Mesenteric fat pad (tissue), 1 donor: ENCODE data around the gene EMX1. TPM values are rescaled to one million over a fixed set of nuclear protein-coding genes. Genes with fewer than 3 reads are reported as not detected.

ENCODE experiments used
- DNase-seq: peaks from one replicate; pipeline ENCODE4 v3.0.0-alpha.2; 2020; ENCODE audit warnings: low spot score
- total RNA-seq: library from RNA; stranded (reverse); fragmentation: NEBNext Ultra II Directional; extraction: Animal tissue kit (Norgen Biotek cat#: 25700); gene quantifications from one replicate; pipeline ENCODE4 v1.2.1, GENCODE V29; 2021
- donor health status: DM: yes; HTN: yes; CAD: no.

EMX1 gene
- total RNA-seq, 1 donor from 2014 or later = not detected

DNA sequence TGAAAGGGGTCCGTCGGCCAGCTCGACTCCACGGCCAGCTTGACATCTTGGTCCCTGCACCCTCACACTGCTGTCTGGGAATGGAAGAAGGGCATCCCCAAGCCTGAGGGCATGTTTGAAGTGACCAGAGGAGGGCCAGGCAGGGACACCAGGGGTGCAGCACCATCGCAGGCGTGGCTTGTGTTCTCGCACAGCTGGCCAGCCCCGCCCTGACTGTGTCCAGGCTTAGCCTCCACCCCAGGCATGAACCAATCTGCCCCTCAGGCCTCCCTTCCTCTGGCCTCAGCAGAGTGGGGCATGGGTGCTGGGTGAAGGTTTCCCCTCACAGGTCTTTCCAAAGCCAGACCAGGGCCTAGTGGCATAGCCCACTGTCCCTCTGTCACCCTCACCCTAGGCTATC, 25.0 kb downstream of the EMX1 start:
- DNase-seq = no peak

DNA sequence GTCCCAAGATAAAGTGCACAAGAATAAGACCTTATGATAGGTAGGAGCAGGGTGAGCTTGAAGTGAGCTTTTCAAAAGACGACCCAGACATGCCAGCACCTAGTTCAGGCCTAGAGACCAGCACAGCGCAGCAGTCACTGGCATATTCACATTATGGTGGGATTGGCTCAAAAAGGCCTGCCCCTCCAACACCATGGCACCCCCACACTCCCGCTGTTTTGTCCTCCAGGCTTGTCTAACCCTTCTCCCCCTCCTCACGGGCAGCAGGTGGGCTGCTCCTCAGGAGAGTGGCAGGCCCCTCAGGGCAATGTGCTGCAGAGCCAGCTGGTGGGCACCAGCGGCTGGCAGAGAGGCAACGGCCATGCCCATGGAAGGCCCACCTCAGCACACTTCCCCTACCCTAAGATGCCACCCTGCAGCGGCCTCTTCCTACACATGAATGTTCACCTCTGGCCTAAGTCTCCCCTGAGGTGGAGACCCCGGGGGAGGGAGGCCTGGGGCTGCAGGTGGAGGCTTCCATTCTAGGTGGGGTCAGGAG, 25.6 kb downstream of the EMX1 start:
- no peak for DNase-seq

DNA sequence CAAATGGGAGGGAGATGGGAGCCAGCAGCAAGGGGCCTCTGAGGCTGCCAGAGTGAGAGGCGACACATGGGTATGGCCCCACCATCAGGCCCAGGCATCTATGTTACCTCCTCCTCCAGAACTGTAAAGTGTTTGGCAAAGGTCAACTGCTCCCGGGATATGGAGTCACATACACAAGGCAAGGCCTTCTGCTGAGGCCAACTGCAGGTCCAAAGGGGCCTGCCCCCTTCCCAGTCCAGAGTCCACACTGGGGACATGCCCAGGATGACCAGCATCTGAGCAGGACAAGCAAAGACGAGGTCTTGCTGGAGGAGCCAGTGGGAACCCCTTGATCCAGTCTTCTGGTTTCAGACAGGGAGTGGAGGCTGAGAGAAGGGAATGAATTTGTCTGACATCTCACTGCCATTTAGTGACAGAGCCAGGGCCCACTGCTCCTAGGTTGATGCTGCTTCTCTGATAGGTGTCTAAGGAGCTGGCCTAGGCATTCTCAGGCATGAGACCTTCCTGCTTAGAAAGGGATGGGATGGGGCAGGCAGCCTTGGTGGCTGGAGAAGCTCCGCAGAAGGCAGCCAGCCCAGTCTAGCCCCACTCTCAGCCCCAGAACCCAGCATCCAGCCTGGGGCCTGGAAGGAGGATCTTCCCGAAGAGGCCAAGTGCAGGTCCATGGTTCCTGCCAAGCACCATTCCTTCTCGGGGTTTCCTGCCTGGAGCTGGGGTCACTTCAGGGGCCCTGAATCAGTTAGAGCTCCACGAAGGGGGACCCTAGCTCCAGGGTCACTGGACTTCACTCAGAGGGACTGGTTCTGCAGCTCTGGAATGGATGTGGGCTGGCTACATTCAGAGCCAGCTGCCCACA, 26.4 kb downstream of the EMX1 start:
- DNase-seq = no peak

DNA sequence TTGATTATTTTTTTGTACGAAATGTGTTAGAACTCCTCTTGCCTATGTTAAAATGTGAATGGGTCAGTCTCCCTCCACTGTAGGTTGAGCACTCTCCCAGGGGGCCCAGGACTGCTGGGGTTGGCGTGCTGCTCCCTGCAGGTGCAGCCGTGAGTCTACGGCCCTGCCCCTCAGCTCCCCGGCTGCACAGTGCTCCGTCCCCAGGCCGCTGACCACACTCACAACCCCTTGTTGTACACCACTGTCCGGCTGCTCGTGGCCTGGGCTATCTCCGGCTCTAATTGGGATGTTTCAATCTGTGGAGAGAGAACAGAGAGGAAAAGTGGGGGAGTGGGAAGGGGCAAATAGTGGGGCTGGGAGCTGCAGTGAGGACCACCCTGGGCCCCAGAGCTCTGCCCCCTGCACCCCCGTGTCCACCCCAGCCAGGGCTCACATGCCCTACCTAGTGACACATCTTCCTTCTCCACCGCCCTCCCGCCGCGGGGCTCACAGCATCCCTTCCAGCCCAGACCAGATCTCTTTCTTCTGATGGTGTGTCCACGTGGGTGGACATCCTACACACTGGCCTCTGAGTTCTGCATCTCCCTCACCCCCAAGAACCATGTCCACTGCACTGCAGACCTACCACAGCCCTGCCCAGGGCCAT, 27.6 kb downstream of the EMX1 start:
- DNase-seq = no peak

DNA sequence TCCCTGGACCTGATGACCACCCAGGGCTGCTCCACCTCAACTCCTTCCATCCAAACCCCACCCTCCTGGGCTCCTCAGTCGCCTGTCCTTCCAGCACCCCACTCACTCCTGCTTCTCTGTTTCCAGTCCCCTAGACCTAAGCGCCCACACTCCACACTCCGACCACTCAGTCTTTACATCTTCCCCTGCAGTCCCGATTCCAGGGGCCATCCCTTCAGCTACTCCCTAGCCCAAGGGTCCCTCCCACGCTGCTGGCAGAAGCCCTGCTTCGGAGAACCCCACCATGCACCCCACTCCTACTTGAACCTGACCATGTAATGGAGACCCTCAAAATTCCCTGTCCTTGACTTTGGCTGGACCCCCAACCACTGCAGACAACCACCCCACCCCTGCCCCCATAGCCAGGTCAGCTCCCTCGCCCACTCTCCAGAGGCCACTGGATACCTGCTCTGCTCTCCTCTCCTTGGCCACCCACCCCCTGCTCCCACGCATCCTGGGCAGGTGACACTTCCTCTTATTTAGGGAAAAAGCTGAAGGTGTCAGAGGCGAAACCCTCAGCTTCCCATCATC, 28.2 kb downstream of the EMX1 start:
- DNase-seq = no peak

DNA sequence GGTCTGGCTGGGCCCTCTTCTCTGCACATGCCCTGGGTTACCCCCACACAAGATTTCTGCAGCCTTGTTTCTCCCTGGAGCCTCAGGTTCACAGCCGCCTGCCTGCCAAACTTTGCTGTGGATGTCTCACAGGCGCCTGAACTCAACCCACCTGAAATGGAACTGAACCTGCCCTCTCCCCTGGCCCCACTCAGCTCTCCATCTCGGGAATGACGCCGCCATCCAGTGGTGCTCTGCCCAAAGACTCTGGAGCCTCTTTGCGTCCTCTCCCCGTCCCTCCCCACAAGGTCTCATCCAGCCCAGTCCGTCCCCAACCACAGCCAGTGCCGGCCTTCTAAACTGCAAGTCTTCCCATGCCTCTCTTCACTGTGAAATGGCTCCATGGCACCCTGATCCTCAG, 29.1 kb downstream of the EMX1 start:
- no peak for DNase-seq

DNA sequence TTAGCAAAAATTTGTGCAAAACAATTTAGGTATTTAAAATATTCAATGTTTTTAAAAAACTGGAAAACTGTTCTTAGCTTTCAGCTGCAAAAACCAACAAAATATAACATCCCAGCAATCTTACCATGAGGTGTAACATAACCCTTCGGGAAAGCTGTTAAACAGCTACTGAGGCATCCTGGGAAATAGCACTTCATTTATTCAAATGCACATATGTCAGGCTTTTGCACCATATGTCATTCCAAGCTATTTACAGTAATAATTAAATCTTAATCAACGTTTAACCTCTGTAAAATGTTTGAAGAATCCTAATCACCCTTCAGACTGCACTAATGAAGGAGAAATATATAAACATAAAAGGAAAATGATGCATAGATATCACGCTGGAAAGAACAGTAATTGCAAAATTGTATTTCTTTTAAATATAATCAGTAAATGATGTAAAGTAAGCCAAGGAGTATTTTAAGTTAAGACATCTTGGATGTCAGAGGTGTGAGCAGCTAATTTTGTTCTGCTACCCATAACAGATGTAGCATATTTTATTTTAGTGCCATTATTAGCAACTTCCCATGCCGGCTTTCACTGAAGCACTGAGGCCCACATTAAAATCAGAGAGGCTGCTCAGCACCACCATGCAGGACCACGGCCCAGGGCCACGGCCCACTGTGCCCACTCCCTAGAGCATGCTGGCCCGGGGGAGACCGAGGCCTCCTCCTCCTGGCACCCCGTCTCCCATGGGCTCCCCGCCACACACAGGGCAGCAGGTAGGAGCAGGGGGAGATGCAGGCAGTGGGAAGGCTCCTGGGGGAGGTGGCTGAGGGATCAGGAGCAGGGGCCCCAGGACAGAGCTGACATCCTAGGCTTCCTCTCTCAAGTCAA, 30.9 kb downstream of the EMX1 start:
- no peak for DNase-seq

DNA sequence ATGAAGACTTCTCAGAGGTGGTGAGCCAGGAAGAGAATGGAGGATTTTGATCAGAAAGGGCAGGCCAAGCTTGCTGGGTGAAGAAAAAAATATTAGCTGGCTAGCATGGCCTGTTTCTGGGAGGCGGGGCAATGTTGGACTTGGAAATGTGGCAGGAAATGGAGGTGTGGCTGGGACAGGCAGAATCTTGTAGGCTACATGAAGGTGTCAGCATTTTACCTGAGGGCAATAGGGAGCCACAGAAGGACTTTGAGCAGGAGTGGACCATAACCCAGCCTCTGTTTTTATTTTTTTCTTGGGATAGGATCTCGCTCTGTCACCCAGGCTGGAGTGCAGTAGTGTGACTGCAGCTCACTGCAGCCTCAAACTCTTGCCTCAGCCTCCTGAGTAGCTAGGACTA, 31.7 kb downstream of the EMX1 start:
- DNase-seq = no peak

DNA sequence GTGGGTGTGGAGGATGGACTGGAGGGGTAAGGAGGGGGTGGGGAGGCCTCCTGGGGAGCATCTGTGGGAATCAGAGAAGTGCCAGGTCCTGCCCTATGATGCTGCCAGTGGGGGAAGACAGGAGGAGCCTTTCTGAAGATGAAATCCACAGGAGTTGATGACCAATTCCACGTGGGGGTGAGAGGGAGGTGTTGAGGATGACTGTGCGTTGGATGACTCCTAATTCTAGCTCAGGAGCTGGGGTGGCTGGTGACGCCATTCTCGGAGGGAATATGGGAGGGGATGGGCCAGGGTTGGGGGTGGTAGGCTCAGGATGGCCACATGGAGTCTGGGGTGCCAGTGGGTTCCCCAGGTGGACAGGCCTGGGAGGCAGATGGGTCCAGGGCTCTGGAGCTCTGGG, 32.3 kb downstream of the EMX1 start:
- DNase-seq = no peak

DNA sequence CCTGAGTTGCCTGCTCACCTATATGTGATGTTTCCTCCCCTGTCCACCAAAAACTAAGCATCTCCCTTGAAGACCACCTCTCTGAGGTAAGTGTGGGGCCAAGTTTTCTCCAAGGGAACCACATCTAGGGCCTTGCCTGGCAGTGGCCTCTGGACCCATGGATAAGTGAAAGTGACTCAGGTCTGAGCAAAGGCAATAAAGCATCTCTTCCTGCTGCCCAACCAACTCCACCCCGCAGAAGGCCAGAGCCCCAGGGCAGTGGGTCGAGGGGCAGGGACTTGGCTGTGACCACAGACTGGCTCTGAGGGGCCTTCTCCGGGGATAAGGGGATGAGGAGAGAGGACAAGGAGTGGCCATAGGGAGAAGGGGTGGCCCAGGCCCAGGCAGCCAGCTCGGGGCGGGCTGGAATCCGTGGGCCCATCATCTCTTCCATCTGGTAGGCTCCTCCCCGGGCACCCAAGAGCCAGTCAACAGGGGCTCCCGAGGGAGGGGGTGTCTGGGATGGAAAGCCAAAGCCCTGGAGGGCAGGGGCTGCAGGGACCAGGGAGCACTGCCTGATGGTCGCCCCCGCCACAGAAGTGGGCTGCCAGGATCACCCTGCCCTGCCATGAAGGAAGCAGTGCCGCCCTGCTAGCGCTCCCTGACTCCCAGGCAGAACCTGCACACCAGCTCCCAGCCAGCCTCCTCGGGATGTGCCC, 33.4 kb downstream of the EMX1 start:
- DNase-seq = no peak

DNA sequence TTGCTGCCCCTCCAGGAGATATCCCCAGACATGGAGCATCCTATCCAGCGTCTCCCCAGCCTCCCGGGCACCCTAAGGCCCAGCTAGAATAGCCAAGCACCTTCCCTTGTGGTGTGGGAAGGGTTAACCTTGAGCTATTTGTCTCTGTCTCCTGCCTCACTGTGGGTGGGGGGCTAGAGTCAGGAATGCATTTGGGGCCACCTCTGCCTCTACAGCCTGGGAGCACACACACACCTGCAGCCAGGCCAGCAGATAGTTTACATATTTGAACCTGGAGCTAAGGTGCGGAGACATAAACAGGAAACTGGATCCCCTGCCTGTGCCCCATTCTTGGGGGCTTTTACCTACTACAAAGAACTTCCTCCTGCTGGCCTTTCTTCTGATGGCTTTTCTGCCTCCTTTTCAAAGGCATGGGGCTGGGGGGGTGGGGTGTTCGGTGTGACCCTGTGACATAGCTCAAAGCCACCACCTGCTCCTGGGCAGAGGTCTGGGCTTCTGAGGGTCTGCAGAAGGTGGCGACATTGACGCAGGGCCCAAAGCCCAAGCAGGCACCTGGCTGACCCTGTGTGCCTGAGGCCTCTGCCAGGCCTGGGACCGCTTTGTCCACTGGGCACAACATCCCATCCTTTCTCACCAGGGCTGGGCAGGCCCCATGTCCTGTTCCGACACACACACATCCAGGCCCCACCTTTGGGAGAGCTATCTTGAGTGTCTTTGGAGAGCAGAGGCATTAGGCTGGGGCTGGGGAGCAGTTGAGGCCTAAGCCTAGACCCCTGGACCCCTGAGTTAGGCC, 34.2 kb downstream of the EMX1 start:
- no peak for DNase-seq

DNA sequence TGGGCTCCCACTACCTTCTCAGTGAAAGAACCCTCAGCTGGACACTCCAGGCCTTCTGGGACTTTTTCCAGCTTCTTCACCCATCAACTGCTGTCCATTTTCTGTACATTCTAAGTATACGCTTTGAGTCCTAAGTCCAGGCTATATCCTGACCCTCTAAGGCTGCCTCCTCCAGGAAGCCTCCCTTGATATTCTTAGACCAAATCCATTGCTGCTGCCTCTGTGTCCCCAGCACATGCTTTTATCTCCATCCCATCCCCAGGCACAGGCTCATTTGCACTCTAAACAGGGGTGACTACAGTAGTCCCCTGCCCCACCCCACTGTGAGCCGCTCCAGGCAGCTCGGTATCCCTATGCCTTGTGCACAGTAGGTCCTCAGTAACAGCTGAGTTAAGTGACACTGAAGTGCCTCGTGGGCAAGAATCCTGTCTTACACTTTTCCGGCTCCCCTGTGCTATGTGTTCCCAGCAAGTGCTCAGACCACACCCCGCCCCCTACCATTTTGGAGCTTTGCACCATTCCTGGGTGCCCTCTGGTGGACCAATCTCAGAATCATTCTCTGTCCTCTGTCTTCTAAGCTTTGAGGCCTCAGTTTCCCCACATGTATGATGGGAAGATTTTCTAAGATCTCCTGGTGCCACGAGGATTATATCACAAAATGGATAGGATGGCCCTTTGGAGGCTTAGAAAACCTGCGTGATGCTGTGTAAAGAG, 34.9 kb downstream of the EMX1 start:
- DNase-seq = no peak

DNA sequence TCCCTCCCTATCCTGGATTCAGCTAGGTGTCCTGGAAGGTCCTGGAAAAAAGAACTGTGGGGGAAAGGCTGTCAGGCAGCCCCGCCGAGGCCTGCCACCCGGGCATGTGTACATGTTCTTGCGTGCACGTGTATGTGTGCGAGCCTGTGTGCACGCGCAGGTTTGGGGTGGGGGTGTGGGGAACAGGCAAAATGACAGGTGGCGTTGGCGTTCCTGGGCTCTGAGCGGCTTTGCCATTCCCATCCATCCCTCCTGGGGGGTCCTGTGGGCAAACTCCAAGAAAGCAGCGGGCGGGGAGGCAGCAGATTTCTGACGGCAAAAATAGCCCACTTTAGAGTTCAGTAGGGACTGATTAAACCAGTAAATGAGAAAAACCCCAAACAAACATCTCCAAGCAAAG, 35.6 kb downstream of the EMX1 start:
- no peak for DNase-seq

DNA sequence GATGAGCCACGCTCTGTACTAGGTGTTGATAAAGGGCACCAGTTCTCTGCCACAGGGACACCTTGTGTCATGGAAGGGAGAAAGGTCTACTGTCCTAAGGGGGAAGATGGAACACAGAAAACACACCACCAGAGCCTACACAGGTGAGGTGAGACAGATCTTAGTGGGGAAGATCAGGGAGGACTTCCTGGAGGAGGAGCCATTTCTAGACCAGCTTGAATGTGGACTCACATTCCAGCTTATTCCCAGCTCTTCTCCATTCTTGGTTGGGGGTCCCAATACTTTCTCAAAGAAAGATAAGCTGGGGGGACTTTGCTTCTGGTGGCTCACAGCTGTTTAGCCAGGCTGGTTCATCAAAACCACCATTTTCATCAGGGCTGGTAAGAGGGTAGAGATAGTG, 36.2 kb downstream of the EMX1 start:
- DNase-seq = no peak

DNA sequence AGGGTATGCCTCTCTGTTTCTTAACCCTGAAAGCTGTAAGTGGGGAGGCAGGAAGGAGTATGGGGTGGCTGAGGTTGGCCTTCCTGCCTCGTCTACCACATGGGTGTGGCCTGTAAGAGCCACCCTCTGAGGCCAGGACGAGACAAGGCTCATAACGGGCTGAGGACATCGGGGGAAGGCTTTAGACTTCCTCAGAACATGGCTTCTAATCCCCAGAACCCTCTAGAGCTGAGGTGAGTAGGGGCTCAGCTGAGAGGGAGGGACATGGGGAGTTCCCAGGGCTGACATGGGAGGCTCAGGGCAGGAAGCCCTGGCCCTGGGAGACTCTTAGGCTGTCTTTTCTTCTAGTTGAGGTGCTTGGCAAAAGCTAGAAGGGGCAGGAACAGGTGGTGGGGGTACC, 36.7 kb downstream of the EMX1 start:
- no peak for DNase-seq

DNA sequence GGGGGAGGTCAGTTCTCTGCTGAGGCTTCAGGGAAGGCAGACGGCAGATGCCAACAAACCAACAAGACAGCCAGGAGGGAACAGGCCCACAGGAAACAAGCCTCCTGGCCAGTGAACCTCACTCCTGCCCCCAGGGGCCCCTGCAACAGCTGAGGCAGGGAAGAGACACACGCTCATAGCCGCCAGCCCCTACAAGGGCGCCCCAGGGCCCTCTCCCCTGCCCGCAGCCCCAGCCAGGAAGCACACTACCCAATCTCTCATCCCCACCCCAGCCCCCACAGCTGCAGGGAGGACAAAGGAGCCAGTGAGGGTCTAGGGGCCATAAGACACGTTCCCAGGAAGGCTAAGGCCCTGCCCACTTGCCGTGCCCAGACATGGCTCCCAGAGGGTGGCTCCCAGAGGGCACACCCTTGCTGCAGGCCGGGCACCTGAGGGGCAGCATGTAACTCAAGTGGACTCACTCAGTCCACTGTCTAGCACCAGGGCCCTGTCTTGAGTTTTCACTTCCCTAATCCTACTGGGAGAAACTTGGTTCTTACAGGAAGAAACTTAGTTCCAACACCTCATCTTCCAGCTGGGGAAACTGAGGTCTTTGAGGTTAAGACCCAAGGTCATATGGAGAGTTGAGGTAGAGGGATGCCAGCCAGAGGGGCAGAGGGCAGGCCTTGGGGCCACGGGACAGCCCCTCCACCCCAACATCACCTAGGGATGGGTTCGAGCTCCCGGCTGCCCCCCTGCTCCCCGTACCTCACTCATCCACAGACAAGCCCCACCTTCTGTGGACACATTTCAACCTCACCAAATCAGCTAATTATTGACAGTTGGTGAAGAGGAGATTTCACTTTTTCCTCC, 37.3 kb downstream of the EMX1 start:
- no peak for DNase-seq

DNA sequence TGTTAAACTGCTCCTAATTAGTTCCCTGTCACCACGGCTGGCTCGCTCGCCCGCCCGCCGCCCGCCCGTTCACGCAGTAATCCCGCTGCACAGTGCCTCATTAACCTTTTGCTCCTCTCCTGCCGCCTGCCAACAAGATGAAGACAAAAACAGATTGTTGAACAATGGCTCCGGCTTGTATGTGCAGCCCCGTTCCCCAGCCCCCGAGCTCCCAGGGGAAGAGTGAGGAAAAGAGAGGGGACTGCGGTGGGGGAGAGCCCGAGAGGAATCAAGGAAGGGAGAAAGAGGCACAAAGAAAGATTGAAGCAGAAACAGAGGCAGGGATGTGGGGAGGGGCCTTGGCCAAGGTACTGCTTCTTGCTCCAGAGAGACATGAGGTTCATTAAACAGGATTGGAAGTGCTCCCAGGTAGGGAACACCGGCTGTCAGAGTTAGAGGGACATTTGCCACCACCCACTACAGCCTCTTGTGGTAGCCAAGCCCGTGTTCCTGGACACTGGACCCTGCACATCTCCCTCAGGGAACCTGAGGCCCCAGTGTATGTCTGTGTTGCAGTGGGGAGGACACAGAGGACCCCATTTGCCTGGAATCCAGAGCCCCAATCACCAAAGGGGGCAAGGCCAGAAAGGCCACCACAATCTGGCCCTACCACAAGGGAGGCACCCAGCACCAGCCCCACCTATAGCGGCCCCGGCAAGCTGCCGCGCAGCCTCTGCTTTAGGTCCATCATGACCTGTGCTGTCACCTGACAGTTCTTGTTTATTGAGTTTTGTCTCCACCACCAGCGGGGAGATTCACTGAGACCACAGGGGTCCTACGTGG, 38.1 kb downstream of the EMX1 start:
- no peak for DNase-seq

DNA sequence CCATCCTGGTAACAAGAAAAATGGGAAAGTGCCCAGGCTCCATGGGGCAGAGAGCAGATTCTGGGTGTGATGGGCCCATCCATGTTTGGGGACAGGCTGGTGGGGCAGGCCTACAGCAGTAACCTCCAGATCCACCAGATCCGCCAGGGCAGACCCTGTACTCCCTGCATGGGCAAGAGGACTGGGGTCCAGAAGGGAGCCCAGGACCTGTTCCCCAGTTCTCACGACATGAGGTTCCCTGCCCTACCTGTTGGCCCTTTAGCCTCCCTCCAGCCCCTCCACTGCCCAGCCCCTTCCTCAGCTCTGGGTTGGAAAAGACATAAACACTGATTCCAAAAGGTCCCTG, 38.7 kb downstream of the EMX1 start:
- DNase-seq = no peak
